ENCODE results near the gene CENPP.
A peak's percentile ranks its signal among the peaks of the same experiment; 100 is the strongest.

The CENPP gene

DNA sequence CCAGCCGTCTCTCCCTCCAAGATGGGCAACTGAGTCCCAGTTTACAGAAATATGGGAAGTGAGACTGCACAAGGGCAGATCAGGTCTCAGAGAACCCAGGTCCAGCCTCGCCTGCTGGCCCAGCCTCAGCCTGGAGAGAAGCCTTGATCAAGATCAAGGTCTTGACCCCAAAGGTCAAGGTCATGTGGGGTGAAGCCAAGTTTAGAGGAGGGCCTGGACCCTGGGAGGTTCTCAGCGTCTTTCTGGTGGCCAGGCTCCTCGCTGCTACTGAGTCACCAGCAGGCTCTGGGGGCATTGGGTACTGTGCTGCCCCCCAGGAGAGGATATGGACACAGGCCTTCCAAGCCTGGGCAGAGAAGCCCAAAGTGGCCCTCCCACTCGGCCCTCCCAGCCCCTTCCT is 335.4 kb downstream of the CENPP start:
- no peak for DNase-seq (ENCODE audit: low spot score)
- in situ Hi-C loops (cut with MboI; ENCODE audit: low sequenced_read_pairs, unreplicated experiment), result no loop called here
- TF ChIP-seq, protein P1, sequence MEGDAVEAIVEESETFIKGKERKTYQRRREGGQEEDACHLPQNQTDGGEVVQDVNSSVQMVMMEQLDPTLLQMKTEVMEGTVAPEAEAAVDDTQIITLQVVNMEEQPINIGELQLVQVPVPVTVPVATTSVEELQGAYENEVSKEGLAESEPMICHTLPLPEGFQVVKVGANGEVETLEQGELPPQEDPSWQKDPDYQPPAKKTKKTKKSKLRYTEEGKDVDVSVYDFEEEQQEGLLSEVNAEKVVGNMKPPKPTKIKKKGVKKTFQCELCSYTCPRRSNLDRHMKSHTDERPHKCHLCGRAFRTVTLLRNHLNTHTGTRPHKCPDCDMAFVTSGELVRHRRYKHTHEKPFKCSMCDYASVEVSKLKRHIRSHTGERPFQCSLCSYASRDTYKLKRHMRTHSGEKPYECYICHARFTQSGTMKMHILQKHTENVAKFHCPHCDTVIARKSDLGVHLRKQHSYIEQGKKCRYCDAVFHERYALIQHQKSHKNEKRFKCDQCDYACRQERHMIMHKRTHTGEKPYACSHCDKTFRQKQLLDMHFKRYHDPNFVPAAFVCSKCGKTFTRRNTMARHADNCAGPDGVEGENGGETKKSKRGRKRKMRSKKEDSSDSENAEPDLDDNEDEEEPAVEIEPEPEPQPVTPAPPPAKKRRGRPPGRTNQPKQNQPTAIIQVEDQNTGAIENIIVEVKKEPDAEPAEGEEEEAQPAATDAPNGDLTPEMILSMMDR (IDR thresholded peaks at IDR 0.05; ENCODE audit: borderline replicate concordance, control extremely low read depth, extremely low read depth, insufficient read depth, missing control alignments), result no peak

DNA sequence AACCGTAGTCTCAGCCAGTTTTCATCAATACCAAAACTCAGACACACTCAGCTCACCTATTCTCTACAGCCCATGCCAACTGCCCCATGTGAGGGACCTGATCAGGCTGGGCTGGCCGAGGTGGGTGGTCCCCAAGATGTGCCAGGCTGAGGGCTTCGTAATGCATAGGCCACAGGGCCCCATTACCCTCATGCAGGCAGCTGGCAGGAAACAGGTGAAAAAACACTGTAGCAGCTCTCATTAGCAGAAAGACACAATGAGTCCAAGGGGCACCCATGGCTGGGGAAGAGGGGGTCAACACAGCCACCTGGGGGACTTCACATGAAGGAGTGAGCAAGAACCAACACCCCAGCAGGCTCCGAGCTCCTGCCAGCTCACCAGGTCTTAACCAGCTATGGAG is 336.0 kb downstream of the CENPP start:
- TF ChIP-seq, protein P1 (IDR thresholded peaks at IDR 0.05; ENCODE audit: borderline replicate concordance, control extremely low read depth, extremely low read depth, insufficient read depth, missing control alignments), result no peak
- in situ Hi-C loops (cut with MboI; ENCODE audit: low sequenced_read_pairs, unreplicated experiment), result no loop called here
- DNase-seq (ENCODE audit: low spot score), result no peak

DNA sequence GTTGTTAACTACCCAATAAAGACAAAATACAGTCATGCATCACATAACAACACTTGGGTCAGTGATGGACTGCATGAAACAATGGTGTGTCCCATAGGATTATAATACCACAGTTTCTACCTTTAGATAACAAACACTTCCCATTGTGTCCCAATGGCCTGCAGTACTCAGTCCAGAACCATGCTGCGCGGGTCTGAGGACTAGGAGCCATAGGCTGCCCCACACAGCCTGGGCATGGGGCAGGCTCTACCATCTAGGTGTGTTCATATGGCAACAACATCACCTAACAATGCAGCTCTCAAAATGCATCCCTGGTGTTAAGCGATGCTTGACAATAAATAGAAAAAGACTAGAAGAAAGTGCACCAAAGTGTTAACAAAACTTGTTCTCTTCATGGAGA is 337.4 kb downstream of the CENPP start:
- in situ Hi-C loops (cut with MboI; ENCODE audit: low sequenced_read_pairs, unreplicated experiment), result no loop called here
- TF ChIP-seq, protein P1 (IDR thresholded peaks at IDR 0.05; ENCODE audit: borderline replicate concordance, control extremely low read depth, extremely low read depth, insufficient read depth, missing control alignments), result no peak
- DNase-seq (ENCODE audit: low spot score), result no peak

DNA sequence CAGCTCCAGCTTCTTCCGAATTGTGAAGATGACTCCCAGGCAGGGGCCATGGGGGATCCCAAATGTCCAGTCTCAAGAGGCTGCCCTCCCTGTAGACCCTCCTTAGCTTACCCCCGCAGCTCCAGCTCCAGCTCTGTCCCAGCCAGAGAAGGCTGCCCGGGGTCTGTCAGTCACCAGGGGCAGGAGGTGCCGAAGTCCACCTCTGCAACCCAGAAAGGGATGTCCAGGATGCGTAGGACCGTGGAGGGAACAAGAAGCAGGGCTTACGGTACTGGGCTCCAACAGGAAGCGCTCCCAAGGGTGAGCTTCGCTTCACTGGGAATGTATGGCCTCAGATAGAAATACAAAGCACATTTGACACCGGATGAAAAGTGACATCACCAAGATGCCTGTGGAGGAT is 338.2 kb downstream of the CENPP start:
- TF ChIP-seq, protein P1 (IDR thresholded peaks at IDR 0.05; ENCODE audit: borderline replicate concordance, control extremely low read depth, extremely low read depth, insufficient read depth, missing control alignments), result no peak
- in situ Hi-C loops (cut with MboI; ENCODE audit: low sequenced_read_pairs, unreplicated experiment), result no loop called here
- no peak for DNase-seq (ENCODE audit: low spot score)

DNA sequence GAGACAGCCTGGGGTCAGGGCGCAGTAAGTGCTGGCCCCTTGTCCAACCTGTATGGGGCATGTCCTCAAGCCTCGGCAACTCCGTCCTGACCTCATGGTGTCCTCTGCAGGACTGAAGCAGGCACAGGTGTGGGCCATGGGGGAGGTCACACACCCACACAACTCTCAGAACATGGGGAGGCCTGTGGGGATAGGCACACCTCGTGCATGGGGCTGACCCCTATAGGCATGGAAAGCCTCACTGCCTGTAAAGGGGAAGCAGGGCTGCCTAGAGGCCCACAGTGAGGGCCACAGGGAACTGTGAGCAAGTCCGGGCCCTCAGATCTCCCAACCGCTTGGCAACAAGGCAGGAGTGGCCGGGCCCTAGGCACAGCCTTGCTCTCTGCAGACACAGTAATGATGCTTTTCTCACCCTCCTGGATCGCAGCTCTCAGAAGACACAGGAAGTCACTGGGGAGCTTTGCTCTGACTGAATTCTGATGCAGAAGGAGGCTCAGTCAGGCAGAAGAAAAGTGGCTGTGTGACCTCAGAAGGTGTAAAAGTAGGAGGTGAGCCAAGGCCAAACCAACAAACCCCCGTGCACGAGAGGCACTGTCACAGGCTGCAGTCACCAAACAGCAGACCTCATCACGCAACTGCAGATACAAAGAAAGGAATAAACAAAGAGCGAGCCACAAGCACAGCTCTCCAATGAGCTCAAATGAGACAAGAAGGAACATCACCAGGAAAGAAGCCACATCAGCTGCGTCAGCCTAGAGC is 338.8 kb downstream of the CENPP start:
- peak; percentile 72 for DNase-seq (ENCODE audit: low spot score)
- TF ChIP-seq, protein P1 (IDR thresholded peaks at IDR 0.05; ENCODE audit: borderline replicate concordance, control extremely low read depth, extremely low read depth, insufficient read depth, missing control alignments), result no peak
- in situ Hi-C loops (cut with MboI; ENCODE audit: low sequenced_read_pairs, unreplicated experiment), result no loop called here

DNA sequence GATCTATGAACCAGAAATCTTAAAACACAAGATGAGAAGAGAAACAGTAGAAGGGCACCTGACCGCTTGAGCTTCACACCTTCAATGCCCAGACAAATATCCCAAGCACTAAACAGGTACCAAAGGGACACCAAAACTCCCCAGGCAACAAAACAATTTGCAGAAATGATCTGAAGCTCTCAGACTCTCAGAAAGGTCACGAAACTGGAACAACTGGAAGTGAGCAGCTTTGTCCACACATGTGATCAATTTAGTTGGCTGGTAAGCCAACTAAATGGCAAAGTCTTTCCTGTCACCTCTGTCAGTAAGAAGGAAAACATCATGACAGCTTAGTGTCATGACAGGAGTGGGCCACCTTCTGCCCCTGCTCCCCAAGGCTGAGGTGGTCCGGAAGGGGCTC is 340.1 kb downstream of the CENPP start:
- TF ChIP-seq, protein P1 (IDR thresholded peaks at IDR 0.05; ENCODE audit: borderline replicate concordance, control extremely low read depth, extremely low read depth, insufficient read depth, missing control alignments), result no peak
- in situ Hi-C loops (cut with MboI; ENCODE audit: low sequenced_read_pairs, unreplicated experiment), result no loop called here

More for the DNA sequence above, 340.1 kb downstream of the CENPP start:
- no peak for DNase-seq (ENCODE audit: low spot score)

Data from GM13976 (cell line).